ENCODE data around the gene PHLPP2. TPM values are rescaled to one million over a fixed set of nuclear protein-coding genes. Genes with fewer than 3 reads are reported as not detected.

Gene PHLPP2
- total RNA-seq, 3 donors from 2014 or later (not counting 1 experiment from before 2014, with no cell fraction given), result 6.4 to 9.8 (median 9.2) TPM

Other genes starting within 250 kb of the PHLPP2 start
- 1 to 10 TPM; 3.4 to 6.1 (median 3.6) TPM for gene ZNF19, start 235.4 kb downstream of the PHLPP2 start, total RNA-seq
- gene CHST4, start 198.3 kb downstream of the PHLPP2 start, total RNA-seq, result not detected
- not detected for gene TAT, start 147.6 kb downstream of the PHLPP2 start, total RNA-seq
- gene MARVELD3, start 98.5 kb downstream of the PHLPP2 start, total RNA-seq, result not detected
- gene AP1G1, start 84.1 kb upstream of the PHLPP2 start, total RNA-seq, result 100 to 1,000 TPM; 176 to 212 (median 188) TPM
- 10 to 100 TPM; 59.7 to 66.9 (median 59.8) TPM for gene ATXN1L, start 121.3 kb upstream of the PHLPP2 start, total RNA-seq
- gene ZNF821, start 159.5 kb upstream of the PHLPP2 start, total RNA-seq, result 10 to 100 TPM; 14.0 to 19.1 (median 18.2) TPM
- gene IST1, start 170.8 kb upstream of the PHLPP2 start, total RNA-seq, result 100 to 1,000 TPM; 363 to 391 (median 378) TPM

Measured in natural killer cell (primary cell).